Activated T-helper 1 cell treated with anti-CD3 and anti-CD28 coated beads, Interleukin-2, amount 50 U/mL, for 16 hours (primary cell): ENCODE measurements around the gene IL17C.
A peak's percentile ranks its signal among the peaks of the same experiment; 100 is the strongest.
"Not testable (repeated sequence)": the region's sequence is repeated elsewhere in the genome, so short reads cannot be mapped to it uniquely, and the experiment has no call there.

Source experiments
- DNase-seq, 2 donors: peaks; one replicate each; pipeline ENCODE4 v3.0.0-alpha.2; 2020; ENCODE audit warnings: low read depth in 1 of 2, low spot score in 1 of 2

The IL17C gene

DNA sequence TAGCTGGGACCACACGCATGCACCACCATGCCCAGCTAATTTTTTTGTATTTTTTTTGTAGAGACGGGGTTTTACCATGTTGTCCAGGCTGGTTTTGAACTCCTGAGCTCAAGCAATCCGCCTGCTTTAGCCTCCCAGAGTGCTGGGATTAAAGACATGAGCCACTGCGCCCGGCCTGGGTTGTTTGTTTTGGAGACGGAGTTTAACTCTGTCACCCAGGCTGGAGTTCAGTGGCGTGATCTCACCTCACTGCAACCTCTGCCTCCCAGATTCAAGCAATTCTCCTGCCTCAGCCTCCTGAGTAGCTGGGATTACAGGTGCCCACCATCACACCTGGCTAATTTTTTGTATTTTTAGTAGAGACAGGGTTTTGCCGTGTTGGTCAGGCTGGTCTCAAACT lies 28.9 kb upstream of the IL17C start:
- not testable (repeated sequence) for DNase-seq

DNA sequence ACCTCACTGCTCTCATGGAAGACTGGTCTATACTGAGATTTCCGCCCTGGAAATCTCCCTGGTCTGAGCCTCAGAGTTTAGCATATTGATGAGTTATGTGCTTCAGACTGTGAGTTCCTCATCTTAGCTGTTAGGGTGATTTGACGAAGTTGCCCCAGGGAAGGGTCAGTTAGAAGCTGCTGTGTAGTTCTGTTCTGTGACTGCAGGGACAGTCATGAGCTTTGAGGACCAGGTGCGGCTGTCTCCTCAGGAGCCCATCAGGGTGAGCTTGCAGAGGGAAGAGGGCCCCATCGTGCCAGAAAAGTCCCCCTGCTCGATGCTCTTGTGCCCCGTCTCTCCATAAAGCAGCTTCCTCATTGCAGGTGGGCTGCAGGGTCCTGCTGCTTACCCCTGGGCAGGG lies 28.3 kb upstream of the IL17C start:
- DNase-seq: no peak

DNA sequence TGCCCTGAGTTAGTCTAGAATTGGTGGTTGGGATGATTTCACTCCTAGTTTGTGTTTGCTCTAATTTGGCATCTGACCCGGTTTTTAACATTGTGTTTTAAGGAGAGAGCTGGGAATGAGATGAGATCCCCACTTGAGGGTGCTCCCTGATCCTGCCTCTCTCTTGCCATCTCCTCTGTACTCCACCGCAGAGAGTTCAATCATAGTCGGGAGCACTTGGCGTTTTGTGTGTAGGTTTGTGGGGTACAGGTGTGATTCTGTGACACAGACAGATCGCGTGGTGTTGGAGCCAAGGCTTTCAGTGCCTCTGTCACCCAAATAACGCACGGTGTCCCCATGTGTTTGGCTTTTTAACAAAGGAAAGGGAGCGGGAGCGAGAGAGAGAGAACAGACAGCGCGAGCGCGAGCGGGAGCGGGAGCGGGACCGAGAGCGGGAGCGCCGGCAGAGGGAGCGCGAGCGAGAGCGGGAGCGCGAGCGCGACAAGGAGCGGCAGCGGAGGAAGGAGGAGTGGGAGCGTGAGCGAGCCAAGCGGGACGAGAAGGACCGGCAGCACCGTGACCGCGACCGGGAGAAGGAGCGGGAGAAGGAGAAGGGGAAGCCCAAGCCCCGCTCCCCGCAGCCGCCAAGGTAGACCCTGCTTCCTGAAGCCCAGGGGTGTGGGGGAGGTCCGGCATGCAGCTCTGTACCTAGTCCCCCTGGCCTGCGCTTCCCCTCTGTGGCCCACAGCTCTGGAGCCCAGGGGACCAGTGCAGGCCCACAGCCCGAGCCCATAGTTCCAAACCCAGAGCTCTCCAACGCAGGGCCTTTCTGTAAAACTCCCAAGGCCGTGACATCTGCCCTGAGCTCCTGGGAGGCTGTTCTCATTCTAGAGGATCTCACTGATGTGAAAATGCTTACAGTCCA lies 27.2 kb upstream of the IL17C start:
- no peak for DNase-seq

DNA sequence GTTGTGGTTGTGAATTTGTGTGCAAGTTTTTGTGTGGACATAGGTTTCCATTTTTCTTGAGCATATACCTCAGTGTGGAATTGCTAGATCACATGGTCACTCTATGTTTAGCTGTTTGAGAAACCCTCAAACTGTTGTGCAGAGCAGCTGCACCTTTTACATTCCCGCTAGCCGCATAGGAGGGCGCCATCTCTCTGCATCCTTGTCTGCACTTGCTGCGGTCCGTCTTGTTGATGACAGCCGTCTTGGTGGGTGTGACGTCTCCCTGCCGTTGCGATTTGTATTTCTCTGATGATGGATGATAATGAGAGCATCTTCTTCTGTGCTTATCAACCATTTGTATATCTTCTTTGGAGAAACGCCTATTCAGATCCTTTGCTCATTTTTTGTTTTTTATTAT lies 25.1 kb upstream of the IL17C start:
- no peak for DNase-seq

DNA sequence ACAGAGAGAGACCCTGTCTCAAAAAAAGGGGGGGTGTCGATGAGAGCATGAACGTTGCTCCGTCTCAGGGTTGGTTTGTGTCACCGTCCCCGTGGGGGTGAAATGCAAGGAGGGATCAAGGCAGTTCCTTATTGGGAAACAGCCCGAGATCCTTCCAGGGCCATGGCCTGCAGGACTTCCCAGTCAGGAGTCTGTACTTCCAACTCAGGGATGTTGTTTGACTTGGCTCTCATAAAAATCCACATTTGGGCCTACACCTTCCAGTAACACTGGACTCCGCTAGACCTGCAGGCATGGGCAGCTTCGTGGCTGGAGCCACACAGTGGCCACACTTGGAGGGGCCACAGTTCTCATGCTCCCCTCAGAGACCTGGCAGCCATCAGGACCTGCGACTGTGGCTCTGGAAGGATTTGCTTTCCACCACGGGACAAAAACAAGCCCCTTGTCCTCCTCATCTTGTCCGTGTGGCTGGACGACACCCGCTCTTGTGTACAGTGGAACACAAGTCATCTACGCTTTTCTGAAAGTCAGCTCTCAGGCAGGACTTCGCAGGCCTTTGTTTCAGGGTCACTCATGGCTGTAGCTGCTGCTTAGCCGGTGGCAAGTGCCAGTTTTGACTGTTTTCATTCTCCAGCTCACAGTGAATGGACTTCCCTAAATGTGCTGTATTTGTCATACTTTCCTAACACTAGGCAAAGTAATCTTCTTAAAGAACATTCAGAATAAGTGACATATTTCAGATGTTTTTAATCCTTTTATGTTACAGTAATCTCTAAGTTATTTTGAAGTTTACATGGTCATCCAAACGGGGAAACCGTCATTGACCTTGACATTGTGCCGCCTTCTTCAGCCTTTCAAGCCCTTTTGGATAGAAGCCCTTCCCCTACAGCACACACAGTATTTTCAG lies 24.2 kb upstream of the IL17C start:
- DNase-seq: no peak

DNA sequence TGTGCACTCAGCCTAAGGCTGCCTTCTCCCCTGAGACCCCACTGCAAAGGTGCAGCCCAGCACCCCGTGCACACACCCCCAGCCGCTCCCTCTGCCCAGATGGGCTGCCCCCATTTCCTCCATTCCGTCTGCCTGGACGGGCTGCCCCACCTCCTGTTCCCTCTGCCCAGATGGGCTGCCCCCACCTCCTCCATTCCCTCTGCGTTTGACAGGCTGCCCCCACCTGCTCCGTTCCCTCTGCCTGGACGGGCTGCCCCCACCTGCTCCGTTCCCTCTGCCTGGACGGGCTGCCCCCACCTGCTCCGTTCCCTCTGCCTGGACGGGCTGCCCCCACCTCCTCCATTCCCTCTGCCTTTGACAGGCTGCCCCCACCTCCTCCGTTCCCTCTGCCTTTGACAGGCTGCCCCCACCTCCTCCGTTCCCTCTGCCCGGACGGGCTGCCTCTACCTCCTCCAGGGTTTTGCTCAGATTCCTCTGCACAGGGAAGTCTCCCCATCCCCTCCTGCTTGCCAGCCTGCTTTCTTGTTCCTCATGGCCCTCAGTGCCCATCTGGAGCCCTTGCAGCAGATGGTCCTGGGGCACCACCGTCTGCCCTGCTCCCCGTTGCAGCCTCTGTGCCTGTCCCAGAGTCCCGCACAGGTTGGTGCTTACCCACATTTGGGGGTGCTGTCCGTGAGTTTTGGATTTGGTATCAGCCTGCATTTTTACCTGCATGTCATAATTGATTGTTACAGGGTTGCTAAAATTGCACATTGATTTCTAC lies 23.4 kb upstream of the IL17C start:
- no peak for DNase-seq

DNA sequence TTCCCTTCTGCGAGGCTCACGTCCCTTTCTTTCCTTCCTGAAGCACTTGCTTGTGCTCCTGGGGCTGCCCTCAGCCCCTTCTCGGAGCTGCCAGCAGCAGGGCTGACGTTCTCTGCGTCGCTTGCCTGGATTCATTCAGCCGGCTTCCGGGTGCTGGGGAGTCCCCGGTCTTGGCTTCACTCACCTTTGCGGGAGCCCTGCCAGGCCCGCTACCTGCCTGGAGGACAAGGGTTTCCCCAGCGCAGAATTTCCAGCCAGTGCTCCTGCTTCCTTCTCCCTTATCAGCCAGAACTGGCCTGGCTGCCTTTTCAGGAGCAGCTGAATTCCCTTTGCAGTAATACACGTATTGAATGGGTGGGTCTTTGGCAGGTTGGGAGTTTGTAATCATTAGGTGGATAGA lies 22.1 kb upstream of the IL17C start:
- no peak for DNase-seq

DNA sequence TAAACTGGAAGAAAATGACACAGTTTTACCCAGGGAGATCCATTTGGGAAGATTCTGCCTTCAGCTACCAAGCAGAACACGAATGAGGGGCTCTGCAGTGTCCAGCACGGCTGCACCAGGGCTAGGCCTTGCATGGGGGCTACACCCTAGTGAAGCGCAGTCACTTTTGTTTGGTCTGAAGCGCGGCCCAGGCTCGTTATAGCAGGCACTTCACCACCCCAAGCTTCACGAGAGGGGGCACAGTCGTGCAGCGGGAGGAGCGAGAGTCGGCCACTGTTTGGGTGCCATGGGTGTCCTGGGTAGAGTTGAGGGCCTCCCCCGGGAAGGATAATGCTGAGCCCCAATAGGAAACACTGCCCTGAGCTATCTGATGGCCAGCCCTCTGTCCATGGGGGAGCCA lies 21.6 kb upstream of the IL17C start:
- no peak for DNase-seq

DNA sequence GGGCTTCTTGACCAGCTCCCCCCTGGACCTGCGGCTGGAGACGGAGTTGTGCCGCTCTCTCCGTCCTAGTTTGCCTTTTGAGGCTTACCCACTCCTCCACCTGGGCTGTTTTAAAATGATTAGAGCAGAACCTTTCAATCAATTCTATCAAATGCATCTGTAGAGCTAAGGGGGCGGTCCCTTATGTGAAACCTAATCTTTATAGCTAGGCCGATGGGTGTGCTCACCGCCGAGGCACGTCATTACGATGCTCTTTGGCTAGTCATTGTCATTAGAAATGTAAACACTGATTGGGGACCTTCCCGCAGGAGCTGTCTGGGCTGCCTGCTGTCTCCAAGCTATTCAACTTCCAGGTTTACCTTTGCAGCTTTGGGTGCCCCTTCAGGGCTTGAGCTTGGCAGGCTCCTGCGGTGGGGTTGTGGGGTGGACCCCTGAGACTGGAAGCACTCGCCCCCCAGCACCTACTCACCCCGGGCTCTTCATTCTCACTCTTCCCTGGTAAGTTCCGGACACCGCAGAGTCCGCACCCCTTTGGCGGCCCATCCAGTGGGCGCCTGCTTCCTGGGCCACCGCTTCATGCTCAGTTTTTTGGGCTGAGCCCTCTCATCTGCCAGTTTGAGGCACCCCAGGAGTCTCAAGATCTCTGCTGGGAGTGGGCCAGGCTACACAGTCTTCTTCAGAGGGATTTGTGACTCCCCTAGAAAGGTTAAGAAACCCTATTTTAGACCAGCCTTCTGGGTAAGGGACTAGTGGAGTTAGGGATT lies 20.9 kb upstream of the IL17C start:
- DNase-seq: no peak

DNA sequence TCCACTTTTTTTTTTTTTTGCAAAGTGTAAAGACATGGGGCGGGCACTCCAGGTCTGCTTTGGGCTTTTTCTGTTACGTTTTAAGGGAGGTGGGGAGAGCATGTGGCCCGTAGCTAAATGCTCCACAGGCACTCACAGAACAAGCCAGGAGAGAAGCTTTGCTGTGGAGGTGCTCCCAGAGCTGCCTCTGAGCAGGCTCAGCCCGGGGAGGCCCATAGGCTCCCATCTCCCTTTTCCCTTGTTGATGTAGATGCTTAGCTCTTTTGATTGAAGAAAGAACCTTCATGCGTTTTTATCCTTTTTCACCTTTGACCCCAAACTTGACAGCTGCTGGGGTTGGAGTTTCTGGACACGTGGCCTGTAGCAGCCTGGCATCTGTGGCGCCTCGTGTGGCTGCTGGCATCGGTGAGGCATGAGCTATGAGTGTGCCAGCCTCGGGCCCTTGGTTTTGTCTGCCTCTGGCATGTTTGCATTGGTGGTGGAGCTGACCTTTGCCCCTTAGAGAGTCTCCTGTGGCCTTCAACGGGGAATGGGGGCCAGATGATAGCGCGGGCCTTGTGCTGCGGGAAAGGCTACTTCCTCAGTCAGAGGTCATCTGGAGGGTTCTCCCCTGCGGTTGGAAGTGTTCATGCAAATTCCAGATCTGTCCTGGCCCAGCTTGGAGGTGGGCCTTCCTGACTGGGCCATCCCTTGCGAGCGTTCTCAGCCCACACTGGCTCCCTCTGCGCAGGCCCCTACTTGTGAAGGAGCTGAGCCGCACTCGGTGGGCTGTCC lies 20.0 kb upstream of the IL17C start:
- DNase-seq: no peak

DNA sequence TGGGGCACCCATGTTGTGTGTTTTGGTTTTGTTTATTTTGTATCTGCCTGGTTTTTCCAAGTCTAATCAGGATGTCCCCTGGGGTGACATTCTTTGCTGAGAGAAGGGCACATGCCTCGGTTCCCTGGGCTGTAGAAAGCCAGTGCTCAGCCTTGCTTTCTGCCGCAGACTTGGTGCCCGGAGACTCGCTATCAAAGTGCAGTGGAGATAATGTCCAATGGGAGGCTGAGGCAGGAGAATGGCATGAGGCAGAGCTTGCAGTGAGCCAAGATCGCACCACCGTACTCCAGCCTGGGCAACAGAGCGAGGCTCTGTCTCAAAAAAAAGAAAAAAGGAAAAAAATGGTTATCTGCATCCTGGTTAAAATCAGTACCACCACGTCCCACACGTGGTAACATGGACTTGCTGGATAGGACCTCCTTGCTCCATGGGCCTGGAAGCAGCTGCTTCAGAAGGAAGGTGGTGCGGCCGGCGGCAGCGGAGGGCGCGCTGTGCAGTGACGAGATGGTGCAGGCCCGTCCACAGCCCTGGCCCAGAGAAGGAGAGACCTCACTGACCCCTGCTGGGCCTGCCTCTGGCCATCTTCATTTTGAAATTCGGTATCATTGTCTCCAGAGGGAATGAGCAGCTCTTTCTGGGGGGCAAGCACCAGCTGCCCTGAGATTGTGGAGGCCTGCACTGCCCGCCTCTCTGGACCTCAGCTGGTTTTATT lies 19.3 kb upstream of the IL17C start:
- no peak for DNase-seq

DNA sequence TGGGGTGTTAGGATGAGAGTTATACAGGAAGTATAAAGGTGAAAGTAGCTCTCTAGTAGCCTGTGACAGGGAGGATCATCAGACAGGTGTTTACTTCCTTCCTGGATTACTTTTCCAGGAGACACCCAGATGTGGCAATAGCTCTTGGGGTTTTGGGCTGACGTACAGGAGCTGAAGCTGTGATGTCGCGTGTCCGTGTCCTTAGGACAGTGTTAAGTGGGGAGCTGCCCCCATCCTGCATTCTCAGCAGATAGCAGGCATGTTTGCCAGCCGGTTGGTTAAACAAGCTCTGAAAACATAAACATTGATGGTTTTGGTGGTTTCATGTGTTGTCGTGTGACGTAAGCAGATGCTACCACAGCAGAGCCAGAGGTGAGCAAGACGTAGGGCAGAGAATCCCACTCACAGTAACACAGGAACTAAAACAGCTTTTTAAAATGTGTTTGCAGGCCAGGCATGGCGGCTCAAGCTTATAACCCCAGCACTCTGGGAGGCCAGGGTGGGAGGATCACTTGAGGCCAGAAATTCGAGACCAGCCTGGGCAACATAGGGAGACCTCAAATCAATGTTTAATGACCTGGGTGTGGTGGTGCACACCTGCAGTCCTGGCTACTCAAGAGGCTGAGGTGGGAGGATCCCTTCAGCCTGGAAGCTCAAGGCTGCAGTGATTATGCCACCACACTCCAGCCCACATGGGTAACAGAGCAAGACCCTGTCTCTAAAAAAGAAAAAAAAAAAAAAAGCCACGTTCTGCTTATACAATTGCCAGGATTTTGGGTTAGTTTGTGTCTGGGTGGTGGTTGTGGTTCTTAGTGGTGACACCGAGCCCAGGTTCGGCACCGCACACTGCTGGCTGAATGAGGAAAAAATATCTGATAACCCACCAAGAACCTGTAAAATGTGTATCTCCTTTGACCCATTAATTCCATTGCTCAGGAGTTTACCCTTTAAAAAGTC lies 18.2 kb upstream of the IL17C start:
- peak; percentile 26 to 57 for DNase-seq

DNA sequence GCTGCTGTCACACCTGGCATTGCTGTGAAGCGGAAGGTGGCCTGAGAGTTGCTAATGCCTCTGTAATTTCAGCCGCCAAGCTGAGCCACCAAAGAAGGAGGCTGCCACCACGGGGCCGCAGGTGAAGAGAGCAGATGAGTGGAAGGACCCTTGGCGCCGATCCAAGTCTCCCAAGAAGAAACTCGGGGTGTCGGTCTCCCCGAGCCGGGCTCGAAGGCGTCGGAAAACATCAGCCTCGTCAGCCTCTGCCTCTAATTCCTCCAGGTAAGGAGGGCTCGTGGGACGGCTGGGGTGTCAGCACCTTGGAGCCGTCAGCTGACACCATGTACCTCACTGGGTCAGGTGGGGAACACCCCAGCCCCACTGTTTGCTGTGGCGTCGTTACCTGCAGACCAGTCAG lies 16.2 kb upstream of the IL17C start:
- no peak for DNase-seq

DNA sequence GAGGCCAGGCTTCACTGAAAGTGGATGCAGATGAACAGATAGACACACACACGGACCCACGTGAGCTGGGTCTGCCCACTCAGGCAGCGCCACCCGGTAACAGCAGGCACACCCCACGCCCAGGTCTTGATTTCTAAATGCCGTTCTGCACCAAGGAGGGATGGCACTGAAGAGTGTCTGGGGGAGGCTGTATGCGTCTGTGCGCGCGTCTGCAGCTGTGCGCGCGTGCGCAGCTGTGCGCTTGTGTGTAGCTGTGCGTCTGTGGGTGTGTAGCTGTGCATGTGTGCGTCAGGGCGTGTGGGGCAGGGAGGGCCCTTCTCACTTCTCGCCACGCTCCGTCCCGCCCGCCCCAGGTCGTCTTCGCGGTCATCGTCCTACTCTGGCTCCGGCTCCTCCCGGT lies 15.5 kb upstream of the IL17C start:
- DNase-seq: no peak

DNA sequence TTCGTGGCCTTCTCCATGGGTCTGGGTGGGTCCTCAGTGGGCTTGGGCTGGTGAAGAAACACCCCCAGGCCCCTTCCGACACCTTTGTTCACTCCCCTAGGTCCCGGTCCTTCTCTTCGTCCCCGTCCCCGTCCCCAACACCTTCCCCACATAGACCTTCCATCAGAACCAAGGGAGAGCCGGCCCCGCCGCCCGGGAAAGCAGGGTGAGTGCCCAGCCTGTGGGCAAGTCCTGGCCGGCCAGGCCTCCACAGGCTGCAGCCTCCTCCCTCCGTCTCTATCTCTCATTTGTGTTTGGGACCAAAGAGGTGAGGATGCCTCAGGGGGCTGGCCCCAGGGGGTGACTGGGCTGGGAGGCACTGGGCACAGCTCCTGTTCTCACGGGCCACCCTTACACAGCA lies 14.5 kb upstream of the IL17C start:
- DNase-seq: no peak

DNA sequence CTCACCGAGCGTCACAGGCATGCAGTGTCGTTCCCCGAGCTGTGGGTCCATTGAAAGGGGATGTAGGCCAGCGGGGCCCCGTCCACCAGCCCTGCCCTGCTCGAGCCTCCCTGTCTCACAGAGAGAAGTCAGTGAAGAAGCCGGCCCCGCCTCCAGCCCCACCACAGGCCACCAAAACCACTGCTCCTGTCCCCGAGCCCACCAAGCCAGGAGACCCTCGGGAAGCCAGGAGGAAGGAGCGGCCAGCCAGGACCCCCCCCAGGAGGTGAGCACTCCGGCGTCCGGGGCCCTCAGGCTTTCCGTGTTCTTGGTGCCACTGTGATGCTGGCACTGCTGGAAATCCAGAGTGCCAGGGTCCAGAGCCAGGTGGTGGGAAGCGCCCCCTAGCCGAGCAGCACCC lies 13.9 kb upstream of the IL17C start:
- DNase-seq: no peak

DNA sequence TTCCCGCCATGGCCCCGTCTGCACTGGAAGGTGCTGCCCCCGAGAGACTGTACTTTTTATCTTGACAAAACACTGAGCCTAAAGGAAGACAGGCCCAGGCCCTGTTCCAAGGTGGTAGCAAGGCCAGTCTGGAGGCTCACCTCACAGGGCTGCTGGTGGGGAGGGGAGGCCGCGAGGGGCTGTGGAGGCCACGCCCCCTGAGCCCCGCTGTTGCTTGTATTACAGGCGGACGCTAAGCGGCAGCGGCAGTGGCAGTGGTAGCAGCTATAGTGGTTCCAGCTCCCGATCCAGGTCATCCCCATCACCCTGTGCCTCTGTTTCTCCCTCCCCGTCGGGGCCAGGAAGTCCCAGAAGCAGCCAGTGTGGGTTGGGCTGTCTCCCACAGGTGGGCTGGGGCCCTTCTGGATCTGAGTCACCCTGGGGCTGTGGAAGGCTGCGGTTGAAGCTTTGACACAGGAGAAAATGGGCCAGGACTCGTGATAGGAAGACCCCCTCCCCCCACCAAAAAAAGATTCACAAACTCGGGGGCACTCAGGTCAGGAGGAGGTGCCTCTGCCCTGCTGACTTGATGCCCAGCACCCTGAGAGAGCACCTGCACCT lies 13.3 kb upstream of the IL17C start:
- no peak for DNase-seq

DNA sequence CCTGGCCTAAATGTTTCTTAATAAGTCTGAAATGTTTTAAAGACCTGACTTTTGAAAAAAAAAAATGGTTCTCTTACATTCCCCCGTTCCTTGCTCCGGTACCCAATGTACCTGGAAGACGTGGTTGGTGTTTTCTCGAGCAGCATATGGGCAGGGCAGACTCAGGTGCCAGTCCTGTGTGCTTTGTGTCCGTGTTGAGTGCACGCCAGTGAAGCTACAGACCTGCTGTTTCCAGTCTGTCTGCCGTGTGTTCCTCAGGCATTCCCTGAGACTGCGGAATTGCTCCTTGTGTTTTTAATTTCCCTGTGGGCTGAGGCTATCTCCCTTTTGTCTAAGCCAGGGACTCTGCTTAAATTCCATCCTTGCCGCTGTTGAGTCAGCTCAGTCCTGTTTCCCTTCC lies 11.7 kb upstream of the IL17C start:
- no peak for DNase-seq
